Neuron (in vitro differentiated cells): ENCODE data around the gene AREL1.
"Not testable (repeated sequence)": the region's sequence is repeated elsewhere in the genome, so short reads cannot be mapped to it uniquely, and the experiment has no call there.

ENCODE experiments used
- H2AFZ ChIP-seq: one replicate; pipeline ENCODE4 v1.6.1; 2013; ENCODE audit warnings: low read depth, mild to moderate bottlenecking, inconsistent platforms, low read length, moderate library complexity
- H3K27me3 ChIP-seq: one replicate; pipeline ENCODE4 v1.6.1; 2013; ENCODE audit warnings: low read length; ENCODE audit not compliant: insufficient read depth
- H3K36me3 ChIP-seq: one replicate; pipeline ENCODE4 v1.6.1; 2013; ENCODE audit warnings: low read length; ENCODE audit not compliant: insufficient read depth
- H3K4me1 ChIP-seq: one replicate; pipeline ENCODE4 v1.6.1; 2013; ENCODE audit warnings: low read length; ENCODE audit not compliant: insufficient read depth
- H3K4me3 ChIP-seq: 2 replicates; pipeline ENCODE4 v1.5.1; 2013; ENCODE audit warnings: mild to moderate bottlenecking, low read length, moderate library complexity
- H3K9me3 ChIP-seq: one replicate; pipeline ENCODE4 v1.6.1; 2013; ENCODE audit warnings: low read length

The AREL1 gene, protein sequence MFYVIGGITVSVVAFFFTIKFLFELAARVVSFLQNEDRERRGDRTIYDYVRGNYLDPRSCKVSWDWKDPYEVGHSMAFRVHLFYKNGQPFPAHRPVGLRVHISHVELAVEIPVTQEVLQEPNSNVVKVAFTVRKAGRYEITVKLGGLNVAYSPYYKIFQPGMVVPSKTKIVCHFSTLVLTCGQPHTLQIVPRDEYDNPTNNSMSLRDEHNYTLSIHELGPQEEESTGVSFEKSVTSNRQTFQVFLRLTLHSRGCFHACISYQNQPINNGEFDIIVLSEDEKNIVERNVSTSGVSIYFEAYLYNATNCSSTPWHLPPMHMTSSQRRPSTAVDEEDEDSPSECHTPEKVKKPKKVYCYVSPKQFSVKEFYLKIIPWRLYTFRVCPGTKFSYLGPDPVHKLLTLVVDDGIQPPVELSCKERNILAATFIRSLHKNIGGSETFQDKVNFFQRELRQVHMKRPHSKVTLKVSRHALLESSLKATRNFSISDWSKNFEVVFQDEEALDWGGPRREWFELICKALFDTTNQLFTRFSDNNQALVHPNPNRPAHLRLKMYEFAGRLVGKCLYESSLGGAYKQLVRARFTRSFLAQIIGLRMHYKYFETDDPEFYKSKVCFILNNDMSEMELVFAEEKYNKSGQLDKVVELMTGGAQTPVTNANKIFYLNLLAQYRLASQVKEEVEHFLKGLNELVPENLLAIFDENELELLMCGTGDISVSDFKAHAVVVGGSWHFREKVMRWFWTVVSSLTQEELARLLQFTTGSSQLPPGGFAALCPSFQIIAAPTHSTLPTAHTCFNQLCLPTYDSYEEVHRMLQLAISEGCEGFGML

DNA sequence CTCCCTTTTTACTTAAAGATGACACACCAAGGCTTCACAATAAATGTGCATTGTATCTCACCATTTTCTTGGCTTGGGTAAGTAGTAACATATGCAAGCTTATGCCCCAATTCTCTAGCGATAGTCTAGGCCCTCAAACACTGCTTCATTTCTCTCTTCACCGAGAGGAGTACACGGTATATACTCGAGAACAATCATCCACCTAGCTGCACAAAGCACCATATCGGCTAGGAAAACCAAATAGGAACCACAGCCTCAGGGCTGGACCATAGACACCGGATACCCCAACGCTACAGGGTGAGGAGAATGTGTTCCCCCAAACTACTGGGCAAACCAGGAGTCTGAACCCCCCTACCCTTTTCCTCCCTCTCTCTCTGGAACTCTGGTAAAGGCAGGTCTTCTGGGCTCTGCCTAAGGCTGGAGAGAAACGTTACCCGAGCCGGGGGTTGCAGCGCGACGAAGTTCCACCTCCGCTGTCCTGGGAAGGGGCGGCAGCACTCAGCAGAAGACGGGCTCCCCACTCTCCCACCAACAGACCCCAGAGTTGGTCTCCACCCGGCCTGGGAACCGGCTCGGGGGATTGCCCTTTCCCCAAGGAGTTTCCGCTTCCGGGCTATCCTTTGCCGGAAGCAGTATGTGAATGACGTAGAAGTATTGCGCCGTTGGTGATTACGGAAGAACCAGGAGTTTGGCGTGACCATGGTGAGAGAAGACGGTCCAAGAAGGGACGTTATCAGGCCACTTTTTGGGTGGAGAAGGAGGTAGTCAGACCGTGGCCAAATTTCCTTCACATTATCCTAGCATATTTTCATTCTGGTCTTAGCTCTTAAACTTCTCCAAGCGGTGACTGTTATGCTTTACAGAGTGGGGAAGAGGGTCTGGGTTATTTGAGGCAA, at the start of gene AREL1, which contains the start of gene FCF1:
AREL1 (minus strand) TSS at position 582 of the 896 bp plus-strand sequence. CDS start 27,465 bp downstream, outside the sequence.
FCF1 (plus strand) TSS at position 646 of the 896 bp plus-strand sequence; CDS start at position 700, 54 bp downstream.
- Histone ChIP-seq H3K4me1 (peaks cover 15% of the 10 kb centered on the region), H3K4me3 (peak within 1 kb of the TSS; percentile 96), H3K9me3 (no peaks in the 10 kb centered on the region), H3K36me3 (peaks cover 27% of the 10 kb centered on the region), H3K27me3 (no peaks in the 10 kb centered on the region), H2AFZ (peak within 1 kb of the TSS; percentile 7)

DNA sequence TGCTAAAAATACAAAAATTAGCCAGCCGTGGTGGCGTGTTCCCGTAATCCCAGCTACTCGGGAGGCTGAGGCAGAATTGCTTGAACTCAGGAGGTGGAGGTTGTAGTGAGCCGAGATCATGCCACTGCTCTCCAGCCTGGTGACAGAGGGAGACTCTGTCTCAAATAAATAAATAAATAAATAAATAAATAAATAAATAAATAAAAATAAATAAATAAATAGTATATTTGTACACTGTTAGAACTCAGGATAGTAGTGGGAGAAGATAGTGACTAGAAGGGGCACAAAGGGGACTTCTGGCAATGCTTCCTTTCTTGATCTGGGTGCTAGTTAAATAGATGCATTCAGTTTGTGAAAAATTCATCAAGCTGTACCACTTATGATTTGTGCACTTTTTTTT, 45.6 kb upstream of the AREL1 start:
- H3K27me3 ChIP-seq, H3K4me1 ChIP-seq, H3K36me3 ChIP-seq, H3K9me3 ChIP-seq, H3K4me3 ChIP-seq, H2AFZ ChIP-seq: not testable (repeated sequence)

- H3K27me3 ChIP-seq: no peaks in the 10 kb centered on the region
- H3K9me3 ChIP-seq: peaks cover 4% of the 10 kb centered on the region
- H3K4me1 ChIP-seq: no peaks in the 10 kb centered on the region
- H3K36me3 ChIP-seq: no peaks in the 10 kb centered on the region
- H2AFZ ChIP-seq: no peak overlapping the region
- no peak overlapping the region for H3K4me3 ChIP-seq
These were observed 43.4 kb upstream of the AREL1 start for GRCh38 chr14:74756326-74756725.

DNA sequence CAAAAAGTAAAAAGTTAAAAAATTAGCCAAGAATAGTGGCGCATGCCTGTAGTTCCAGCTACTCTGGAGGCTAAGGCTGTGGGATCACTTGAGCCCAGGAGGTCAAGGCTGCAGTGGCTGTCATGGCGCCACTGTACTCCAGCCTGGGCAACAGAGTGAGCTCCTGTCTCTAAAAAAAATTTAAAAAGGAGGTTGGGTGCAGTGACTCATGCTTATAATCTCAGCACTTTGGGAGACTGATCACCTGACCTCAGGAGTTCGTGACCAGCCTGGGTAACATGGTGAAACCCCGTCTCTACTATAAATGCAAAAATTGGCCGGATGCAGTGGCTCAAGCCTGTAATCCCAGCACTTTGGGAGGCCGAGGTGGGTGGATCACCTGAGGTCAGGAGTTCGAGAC, 42.0 kb upstream of the AREL1 start:
- no peak overlapping the region for H3K4me3 ChIP-seq
- H2AFZ ChIP-seq: no peak overlapping the region
- no peaks in the 10 kb centered on the region for H3K27me3 ChIP-seq
- no peaks in the 10 kb centered on the region for H3K4me1 ChIP-seq
- H3K9me3 ChIP-seq: peaks cover 4% of the 10 kb centered on the region
- no peaks in the 10 kb centered on the region for H3K36me3 ChIP-seq

GRCh38 chr14:74754157-74754556, 41.3 kb upstream of the AREL1 start:
- no peak overlapping the region for H2AFZ ChIP-seq
- H3K4me3 ChIP-seq: no peak overlapping the region
- no peaks in the 10 kb centered on the region for H3K27me3 ChIP-seq
- H3K4me1 ChIP-seq: no peaks in the 10 kb centered on the region
- no peaks in the 10 kb centered on the region for H3K36me3 ChIP-seq
- H3K9me3 ChIP-seq: peaks cover 4% of the 10 kb centered on the region

- H3K9me3 ChIP-seq: no peaks in the 10 kb centered on the region
- no peaks in the 10 kb centered on the region for H3K27me3 ChIP-seq
- no peaks in the 10 kb centered on the region for H3K4me1 ChIP-seq
These were observed 34.4 kb upstream of the AREL1 start for GRCh38 chr14:74747237-74747636.

GRCh38 chr14:74739293-74740030, 26.6 kb upstream of the AREL1 start:
- H3K4me1 ChIP-seq: no peaks in the 10 kb centered on the region
- H3K36me3 ChIP-seq: peaks cover 15% of the 10 kb centered on the region
- H3K4me3 ChIP-seq: no peak overlapping the region
- H3K9me3 ChIP-seq: no peaks in the 10 kb centered on the region
- H3K27me3 ChIP-seq: no peaks in the 10 kb centered on the region
- no peak overlapping the region for H2AFZ ChIP-seq

More at GRCh38 chr14:74747237-74747636, 34.4 kb upstream of the AREL1 start:
- Histone ChIP-seq H2AFZ (no peak overlapping the region), H3K4me3 (no peak overlapping the region), H3K36me3 (no peaks in the 10 kb centered on the region)

- no peaks in the 10 kb centered on the region for H3K4me1 ChIP-seq
- H3K27me3 ChIP-seq: no peaks in the 10 kb centered on the region
- no peak overlapping the region for H2AFZ ChIP-seq
- H3K9me3 ChIP-seq: no peaks in the 10 kb centered on the region
- H3K4me3 ChIP-seq: no peak overlapping the region
- peaks cover 30% of the 10 kb centered on the region for H3K36me3 ChIP-seq
These were observed 25.0 kb upstream of the AREL1 start for GRCh38 chr14:74737753-74738325.

DNA sequence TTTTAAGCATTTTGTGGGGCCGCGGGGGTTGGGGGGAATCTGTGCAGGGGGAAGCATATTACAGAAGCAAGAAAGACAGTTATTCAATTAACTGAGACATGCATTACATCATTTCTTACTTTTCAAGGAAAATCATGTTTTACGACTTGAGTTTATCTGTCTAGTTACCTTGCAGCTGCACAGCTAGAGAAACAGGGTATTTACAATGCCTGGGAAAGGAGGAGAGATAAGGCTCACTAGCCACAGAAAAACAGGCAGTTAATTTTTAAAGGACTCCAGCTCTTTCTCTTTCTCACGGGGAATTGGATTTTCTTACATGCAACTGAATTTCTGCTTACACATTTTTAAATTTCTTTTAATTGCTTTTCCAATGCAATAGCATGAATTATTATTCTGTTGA, 22.2 kb upstream of the AREL1 start:
- H3K4me3 ChIP-seq: no peak overlapping the region
- no peaks in the 10 kb centered on the region for H3K4me1 ChIP-seq
- no peaks in the 10 kb centered on the region for H3K9me3 ChIP-seq
- peaks cover 39% of the 10 kb centered on the region for H3K36me3 ChIP-seq
- H2AFZ ChIP-seq: no peak overlapping the region
- no peaks in the 10 kb centered on the region for H3K27me3 ChIP-seq

DNA sequence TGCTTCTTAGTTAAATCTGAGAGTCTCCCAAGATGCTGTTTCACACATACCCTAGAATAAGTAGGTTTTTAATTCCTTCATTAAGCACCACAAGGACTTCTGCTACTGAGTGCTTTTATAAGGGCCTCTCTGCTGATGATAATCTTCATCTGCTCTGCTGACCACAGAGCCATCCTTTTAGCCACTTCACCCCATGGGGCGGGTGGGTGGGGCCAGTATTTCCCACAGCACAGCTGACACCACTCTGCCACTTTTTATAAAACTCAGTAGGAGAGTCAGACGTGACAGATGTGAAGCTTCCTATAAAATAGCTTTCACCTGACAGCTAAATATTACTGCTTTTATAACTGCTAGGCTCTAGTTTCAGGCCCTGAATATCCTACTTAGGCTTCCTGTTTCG, 20.3 kb upstream of the AREL1 start:
- Histone ChIP-seq H3K4me3 (no peak overlapping the region), H3K9me3 (no peaks in the 10 kb centered on the region), H3K36me3 (peaks cover 37% of the 10 kb centered on the region), H2AFZ (no peak overlapping the region), H3K27me3 (no peaks in the 10 kb centered on the region), H3K4me1 (no peaks in the 10 kb centered on the region)

- Histone ChIP-seq H3K4me3 (no peak overlapping the region), H3K36me3 (peaks cover 35% of the 10 kb centered on the region), H2AFZ (no peak overlapping the region), H3K4me1 (no peaks in the 10 kb centered on the region), H3K27me3 (no peaks in the 10 kb centered on the region), H3K9me3 (no peaks in the 10 kb centered on the region)
These were observed 19.5 kb upstream of the AREL1 start for GRCh38 chr14:74732387-74732786.

DNA sequence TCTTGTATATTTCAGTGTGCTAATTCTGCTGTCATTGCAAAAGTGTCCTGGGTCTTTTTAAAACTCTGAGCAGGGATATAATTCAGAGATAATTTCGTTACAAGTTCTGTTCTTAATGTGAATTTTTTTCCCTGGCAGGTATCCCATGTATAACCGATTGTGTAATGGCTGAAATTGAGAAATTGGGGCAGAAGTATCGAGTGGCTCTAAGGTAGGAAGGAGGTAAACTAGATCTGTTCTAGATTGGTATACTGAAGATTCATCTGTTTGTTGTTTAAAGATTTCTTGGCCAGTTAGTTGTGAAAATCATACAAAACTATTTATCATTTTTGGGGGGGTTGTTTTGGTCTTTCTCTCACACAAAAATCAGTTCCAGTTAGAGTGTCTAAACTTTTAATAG, 10.3 kb upstream of the AREL1 start:
- peaks cover 29% of the 10 kb centered on the region for H3K36me3 ChIP-seq
- no peak overlapping the region for H2AFZ ChIP-seq
- H3K4me1 ChIP-seq: no peaks in the 10 kb centered on the region
- H3K27me3 ChIP-seq: no peaks in the 10 kb centered on the region
- H3K9me3 ChIP-seq: peaks cover 4% of the 10 kb centered on the region
- H3K4me3 ChIP-seq: no peak overlapping the region
